Lower lobe of right lung (tissue), 2 donors: Measurements from ENCODE around the gene CBLL1. TPM values are rescaled to one million over a fixed set of nuclear protein-coding genes. Genes with fewer than 3 reads are reported as not detected.
A peak's percentile ranks its signal among the peaks of the same experiment; 100 is the strongest.

Experiments
- ATAC-seq, 2 donors: fragments of 200-7000 bp; cut with Tn5 transposase; one replicate each; pipeline ENCODE4 v1.9.1; 2020 to 2022; ENCODE audit warnings: mild to moderate bottlenecking in 2 of 2, moderate library complexity in 2 of 2
- DNase-seq: peaks from one replicate; pipeline ENCODE4 v3.0.0-alpha.2; 2020
- H3K27ac ChIP-seq: fragments of 200-600 bp; one replicate; pipeline ENCODE4 v1.8.0; 2022
- H3K27me3 ChIP-seq: fragments of 200-600 bp; one replicate; pipeline ENCODE4 v1.8.0; 2022; ENCODE audit warnings: low read depth
- H3K36me3 ChIP-seq: fragments of 200-600 bp; one replicate; pipeline ENCODE4 v1.8.0; 2022; ENCODE audit warnings: mild to moderate bottlenecking
- H3K4me1 ChIP-seq: fragments of 200-600 bp; one replicate; pipeline ENCODE4 v1.8.0; 2022
- H3K4me3 ChIP-seq: fragments of 200-600 bp; one replicate; pipeline ENCODE4 v1.8.0; 2022; ENCODE audit warnings: mild to moderate bottlenecking
- H3K9me3 ChIP-seq: fragments of 200-600 bp; one replicate; pipeline ENCODE4 v1.8.0; 2022
- intact Hi-C: fragments of 100-400 bp; cut with DNase I; formaldehyde crosslinking; loops from one replicate; pipeline ENCODE4 v1.11.0; 2022
- total RNA-seq: library from RNA; stranded (reverse); fragmentation: NEBNext Ultra II Directional; extraction: Animal tissue kit (Norgen Biotek cat#: 25700); gene quantifications from one replicate; pipeline ENCODE4 v1.2.1, GENCODE V29; 2021
- TF ChIP-seq, protein P1 (sequence below): fragments of 200-600 bp; IDR thresholded peaks from one replicate; pipeline ENCODE4 v1.8.0; 2022; ENCODE audit warnings: antibody characterized with exemption, mild to moderate bottlenecking
- donor health status: DM: no; HTN: yes; CAD: no; lungs with severe emphysema.

CBLL1 gene
- total RNA-seq, 1 donor from 2014 or later: 20.9 TPM

DNA sequence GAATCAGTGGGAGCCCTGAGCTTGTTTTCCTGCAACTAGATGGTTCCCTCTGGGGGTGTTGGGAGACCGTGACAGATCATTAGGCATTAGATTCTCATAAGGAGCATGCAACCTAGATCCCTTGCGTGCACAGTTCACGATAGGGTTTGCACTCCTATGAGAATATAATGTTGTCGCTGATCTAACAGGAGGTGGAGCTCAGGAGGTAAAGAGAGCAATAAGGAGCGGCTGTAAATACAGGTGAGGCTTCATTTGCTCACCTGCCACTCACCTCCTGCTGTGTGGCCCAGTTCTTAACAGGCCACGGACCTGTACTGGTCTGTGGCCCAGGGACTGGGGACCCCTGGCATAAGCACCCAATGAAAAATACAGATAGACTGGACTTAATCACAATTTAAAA lies 48.4 kb downstream of the CBLL1 start:
- intact Hi-C loops: no loop called here
- ATAC-seq: no peak
- H3K4me3 ChIP-seq: no peak overlapping the region
- H3K4me1 ChIP-seq: no peaks in the 10 kb centered on the region
- TF ChIP-seq, protein P1, sequence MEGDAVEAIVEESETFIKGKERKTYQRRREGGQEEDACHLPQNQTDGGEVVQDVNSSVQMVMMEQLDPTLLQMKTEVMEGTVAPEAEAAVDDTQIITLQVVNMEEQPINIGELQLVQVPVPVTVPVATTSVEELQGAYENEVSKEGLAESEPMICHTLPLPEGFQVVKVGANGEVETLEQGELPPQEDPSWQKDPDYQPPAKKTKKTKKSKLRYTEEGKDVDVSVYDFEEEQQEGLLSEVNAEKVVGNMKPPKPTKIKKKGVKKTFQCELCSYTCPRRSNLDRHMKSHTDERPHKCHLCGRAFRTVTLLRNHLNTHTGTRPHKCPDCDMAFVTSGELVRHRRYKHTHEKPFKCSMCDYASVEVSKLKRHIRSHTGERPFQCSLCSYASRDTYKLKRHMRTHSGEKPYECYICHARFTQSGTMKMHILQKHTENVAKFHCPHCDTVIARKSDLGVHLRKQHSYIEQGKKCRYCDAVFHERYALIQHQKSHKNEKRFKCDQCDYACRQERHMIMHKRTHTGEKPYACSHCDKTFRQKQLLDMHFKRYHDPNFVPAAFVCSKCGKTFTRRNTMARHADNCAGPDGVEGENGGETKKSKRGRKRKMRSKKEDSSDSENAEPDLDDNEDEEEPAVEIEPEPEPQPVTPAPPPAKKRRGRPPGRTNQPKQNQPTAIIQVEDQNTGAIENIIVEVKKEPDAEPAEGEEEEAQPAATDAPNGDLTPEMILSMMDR: no peak
- H3K9me3 ChIP-seq: no peaks in the 10 kb centered on the region
- H3K27me3 ChIP-seq: no peaks in the 10 kb centered on the region
- H3K36me3 ChIP-seq: no peaks in the 10 kb centered on the region
- no peak overlapping the region for H3K27ac ChIP-seq
- no peak for DNase-seq

DNA sequence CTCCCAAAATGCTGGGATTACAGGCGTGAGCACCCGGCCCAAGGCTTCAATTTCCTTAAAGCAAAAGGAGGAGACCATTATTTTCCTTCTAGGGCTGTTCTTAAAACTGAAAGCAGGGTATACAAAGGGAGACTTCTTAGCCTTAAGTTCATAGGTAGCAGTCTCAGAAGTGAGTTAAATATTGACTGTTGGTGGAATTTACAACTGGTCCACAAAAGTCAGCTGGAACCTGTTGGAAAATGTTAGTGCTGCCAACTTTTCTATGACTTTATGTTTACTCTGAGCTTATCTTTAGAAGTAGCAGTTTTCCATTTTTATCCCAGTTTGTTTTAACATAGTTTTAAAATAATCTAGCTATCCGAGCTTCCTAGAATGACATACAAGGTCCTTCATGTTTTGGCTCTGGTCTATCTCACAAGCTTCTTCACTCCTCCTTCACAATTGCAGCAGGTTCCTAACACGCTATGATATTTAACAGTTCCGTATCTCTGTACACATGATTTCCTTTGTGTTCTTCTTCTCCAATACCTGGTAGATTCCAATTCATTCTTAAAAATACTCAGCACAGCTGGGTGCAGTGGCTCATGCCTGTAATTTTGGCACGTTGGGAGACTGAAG lies 55.8 kb downstream of the CBLL1 start:
- Histone ChIP-seq H3K4me1 (no peaks in the 10 kb centered on the region), H3K27me3 (no peaks in the 10 kb centered on the region), H3K27ac (no peak overlapping the region), H3K9me3 (no peaks in the 10 kb centered on the region), H3K4me3 (no peak overlapping the region), H3K36me3 (no peaks in the 10 kb centered on the region)
- DNase-seq: no peak
- intact Hi-C loops: no loop called here
- TF ChIP-seq, protein P1: no peak
- peak in 1 of 2 donors; percentile 31 for ATAC-seq

DNA sequence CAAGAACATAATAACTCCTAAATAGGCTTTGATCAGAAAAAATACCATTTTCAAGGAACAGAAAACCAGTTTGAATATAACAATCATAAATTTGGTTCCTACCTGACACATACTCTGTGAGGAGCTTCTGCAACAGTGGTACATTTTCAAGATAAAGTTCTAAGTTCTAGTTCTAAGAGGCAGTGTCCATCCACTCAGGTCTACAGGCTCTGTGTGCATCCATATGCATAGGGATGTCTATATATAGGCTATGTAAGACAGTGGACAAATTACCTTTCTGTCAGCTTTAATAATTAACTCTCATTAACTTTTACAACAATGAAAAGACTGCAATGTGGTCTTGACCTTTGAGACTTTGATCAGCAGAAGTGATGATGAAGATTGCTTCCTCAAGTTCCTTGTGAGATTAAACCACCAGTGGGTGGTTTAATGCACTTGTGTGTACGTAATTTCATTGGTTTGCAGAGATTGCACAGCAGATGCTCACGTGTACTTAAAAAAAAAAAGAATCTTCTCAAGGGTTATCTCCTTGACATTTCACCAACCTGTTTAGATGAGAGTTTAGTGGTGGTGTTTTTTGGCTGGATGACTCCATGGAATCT lies 59.2 kb downstream of the CBLL1 start, which contains the start of gene SLC26A3:
SLC26A3 (minus strand) TSS at position 215 of the 602 bp plus-strand sequence. CDS start 8,714 bp downstream, outside the sequence.
- DNase-seq (no peak), ATAC-seq (no peak)
- Histone ChIP-seq H3K4me1 (no peaks in the 10 kb centered on the region), H3K27me3 (no peaks in the 10 kb centered on the region), H3K9me3 (no peaks in the 10 kb centered on the region), H3K36me3 (no peaks in the 10 kb centered on the region), H3K27ac (no peak within 1 kb of the TSS), H3K4me3 (no peak within 1 kb of the TSS)
- intact Hi-C loops: no loop called here
- TF ChIP-seq, protein P1: no peak

DNA sequence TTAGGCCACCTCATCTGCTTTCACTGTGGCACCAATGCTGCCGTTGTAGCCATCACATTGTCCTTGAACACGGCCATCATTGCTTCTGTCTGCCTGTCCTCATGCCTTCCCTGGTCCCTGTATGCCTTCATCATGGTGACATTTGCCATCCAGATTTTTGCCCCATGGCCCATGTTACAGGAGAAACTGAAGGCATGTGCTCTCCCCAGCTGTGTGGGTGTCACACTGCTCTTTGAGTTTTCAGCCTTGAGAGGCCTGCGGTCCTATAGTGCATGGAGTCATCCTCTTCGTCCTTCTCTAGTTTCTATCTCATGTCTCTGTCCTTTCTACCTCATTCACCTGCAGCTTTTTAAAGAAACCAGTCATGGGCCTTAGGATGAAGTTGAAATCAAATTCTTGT lies 65.2 kb downstream of the CBLL1 start:
- intact Hi-C loops: no loop called here
- ATAC-seq (no peak), DNase-seq (no peak)
- H3K9me3 ChIP-seq: no peaks in the 10 kb centered on the region
- no peaks in the 10 kb centered on the region for H3K4me1 ChIP-seq
- H3K27me3 ChIP-seq: no peaks in the 10 kb centered on the region
- no peak overlapping the region for H3K4me3 ChIP-seq
- H3K36me3 ChIP-seq: no peaks in the 10 kb centered on the region
- no peak overlapping the region for H3K27ac ChIP-seq
- TF ChIP-seq, protein P1: no peak

DNA sequence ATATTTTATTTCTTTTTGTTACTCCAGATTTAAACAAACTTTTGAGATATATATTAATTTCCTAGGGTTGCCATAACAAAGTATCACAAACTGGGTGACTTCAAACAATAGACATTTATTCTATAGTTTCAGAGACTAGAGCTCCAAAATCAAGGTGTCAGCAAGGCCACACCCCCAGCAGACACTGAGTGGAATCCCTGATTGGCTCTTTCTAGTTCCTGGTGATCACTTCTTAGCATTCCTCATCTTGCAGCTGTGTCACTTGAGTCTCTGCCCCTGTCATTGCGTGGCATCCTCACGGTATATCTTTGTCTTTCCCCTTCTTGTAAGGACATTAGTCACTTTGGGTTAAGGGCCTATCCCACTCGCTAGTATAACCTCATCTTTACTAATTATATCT lies 66.7 kb downstream of the CBLL1 start:
- ATAC-seq: no peak
- intact Hi-C loops: no loop called here
- TF ChIP-seq, protein P1: no peak

More for the DNA sequence above, 66.7 kb downstream of the CBLL1 start:
- H3K9me3 ChIP-seq: no peaks in the 10 kb centered on the region
- H3K27ac ChIP-seq: no peak overlapping the region
- DNase-seq: no peak
- no peaks in the 10 kb centered on the region for H3K4me1 ChIP-seq
- H3K27me3 ChIP-seq: no peaks in the 10 kb centered on the region
- H3K4me3 ChIP-seq: no peak overlapping the region
- no peaks in the 10 kb centered on the region for H3K36me3 ChIP-seq

Other genes with a start within 250 kb of the CBLL1 start
- 49.1 TPM for gene COG5, start 180.2 kb upstream of the CBLL1 start, total RNA-seq
- 5.3 TPM for gene DUS4L, start 180.2 kb upstream of the CBLL1 start, total RNA-seq
- gene BCAP29, start 163.9 kb upstream of the CBLL1 start, total RNA-seq: 81.3 TPM
- 1.0 TPM for gene SLC26A4, start 83.3 kb upstream of the CBLL1 start, total RNA-seq
- gene SLC26A3, start 59.1 kb downstream of the CBLL1 start, total RNA-seq: not detected
- 64.1 TPM for gene DLD, start 147.0 kb downstream of the CBLL1 start, total RNA-seq